ENCODE results near the gene RIC8A. TPM values are rescaled to one million over a fixed set of nuclear protein-coding genes. Genes with fewer than 3 reads are reported as not detected.
A peak's percentile ranks its signal among the peaks of the same experiment; 100 is the strongest.

The RIC8A gene
- total and polyA plus RNA-seq, 9 of the 15 experiments (the other 6 are each of a cell fraction or from before 2014, with no cell fraction given): 10.7 to 108 (median 72.1) TPM

- WGBS (ENCODE audit: insufficient coverage, low coverage, missing lambda C conversion rate): 0% methylated on average over 8 of the region's 26 CpGs
- ATAC-seq (peak; percentile 2), DNase-seq (ENCODE audit: extremely low read depth in 1 of 4, low spot score in 3 of 4) (no peak), FAIRE-seq (no peak)
- Histone ChIP-seq H3K9ac (ENCODE audit: insufficient read depth in 1 of 2, low read depth in 2 of 2, low read length in 2 of 2) (peak overlapping the region; percentile 97 to 98), H2AFZ (ENCODE audit: low read depth, low read length) (no peak overlapping the region), H3K27ac (ENCODE audit: extremely low read depth, low read depth, low read length) (peak overlapping the region; percentile 93; the same call in 2 of the 3 replicates), H3K4me3 (peak overlapping the region; percentile 96), H3K79me2 (ENCODE audit: control insufficient read depth, insufficient read depth, low read length) (peaks cover 69% of the 10 kb centered on the region), H3K36me3 (ENCODE audit: control insufficient read depth, insufficient read depth, low read length) (peaks cover 77% of the 10 kb centered on the region), H3K4me1 (replicated peaks in 1 of 2; ENCODE audit: control insufficient read depth in 2 of 2, insufficient read depth in 2 of 2, low read length in 2 of 2) (peaks cover 25 to 55% of the 10 kb centered on the region in 2 experiments; a peak in 4 of 5 replicates), H3K9me3 (replicated peaks; ENCODE audit: control insufficient read depth, insufficient read depth, low read depth, low read length) (no peaks in the 10 kb centered on the region), H3K9me1 (ENCODE audit: control insufficient read depth, insufficient read depth, low read length) (peaks cover 10% of the 10 kb centered on the region), H4K20me1 (replicated peaks; ENCODE audit: control insufficient read depth, insufficient read depth, low read length) (peaks cover 33% of the 10 kb centered on the region; the same call in 1 of the 2 replicates), H3K27me3 (ENCODE audit: control insufficient read depth in 2 of 2, insufficient read depth in 2 of 2, low read length in 2 of 2) (no peaks in the 10 kb centered on the region; a peak in 1 of 5 replicates), H3K4me2 (ENCODE audit: insufficient read depth, low read length) (peak overlapping the region; percentile 92)
- no TSS peak for BruUV-seq (replicated peaks)
- POLR2A ChIA-PET: interaction anchor here (0.8 to 3.1 kb wide), 4 partner anchors 9 to 397 kb away, joined by 3 to 63 read pairs (median 3); no protein-coding TSS in a partner anchor
- in situ Hi-C loops (cut with MboI) (no loop called here), intact Hi-C loops (cut with micrococcal nuclease) (no loop called here)
- CTCF ChIA-PET (ENCODE audit: low intra/inter-chr PET ratio): no interaction called here
- TF ChIP-seq ZNF740 (CRISPR knock-in tag; IDR thresholded peaks at IDR 0.05) (0 out of 2 replicates have a peak, but pooled peaks have one; percentile 17), ZNF740 (tag; IDR thresholded peaks at IDR 0.05) (no peak), SAFB2 (IDR thresholded peaks at IDR 0.05; ENCODE audit: borderline replicate concordance, low read depth, low read length, severe bottlenecking) (no peak), CLOCK (CRISPR knock-in tag; IDR thresholded peaks at IDR 0.05; ENCODE audit: borderline replicate concordance) (no peak), ARHGAP35 (IDR thresholded peaks at IDR 0.05; ENCODE audit: partially characterized antibody) (no peak), FOXK1 (CRISPR knock-in tag; IDR thresholded peaks at IDR 0.05; ENCODE audit: borderline replicate concordance) (no peak), KAT7 (CRISPR knock-in tag; IDR thresholded peaks at IDR 0.05; ENCODE audit: borderline replicate concordance) (no peak), ZNF239 (CRISPR knock-in tag; IDR thresholded peaks at IDR 0.05) (no peak), WHSC1 (IDR thresholded peaks at IDR 0.05; ENCODE audit: low read length) (no peak), TEAD2 (tag; IDR thresholded peaks at IDR 0.05) (no peak), SMAD2 (IDR thresholded peaks at IDR 0.05; ENCODE audit: low read depth, low read length) (no peak), XRCC3 (IDR thresholded peaks at IDR 0.05) (no peak), TBL1XR1 (IDR thresholded peaks at IDR 0.05; ENCODE audit: low read length in 2 of 2) (no peak), PYGO2 (tag; IDR thresholded peaks at IDR 0.05) (no peak), ZNF395 (CRISPR knock-in tag; IDR thresholded peaks at IDR 0.05) (0 out of 2 replicates have a peak, but pooled peaks have one; percentile 6), EGR1 (conservative IDR thresholded peaks at IDR 0.05) (peak; percentile 66), EP300 (IDR thresholded peaks at IDR 0.05; ENCODE audit: low read length) (no peak)
Observed at GRCh38 chr11:208917-209260, 1.4 kb downstream of the RIC8A start.
